Stimulated activated CD8-positive, alpha-beta memory T cell treated with anti-CD3 and anti-CD28 coated beads, Interleukin-2, amount 100 ng/mL, for 48 hours (primary cell): ENCODE measurements around the gene MELTF.

Experiments used
- DNase-seq, 2 donors: peaks; one replicate each; pipeline ENCODE4 v3.0.0-alpha.2; 2020; ENCODE audit warnings: low read depth in 2 of 2

The MELTF gene

GRCh38 chr3:197027151-197027895, 2.3 kb downstream of the MELTF start:
- no peak for DNase-seq

DNA sequence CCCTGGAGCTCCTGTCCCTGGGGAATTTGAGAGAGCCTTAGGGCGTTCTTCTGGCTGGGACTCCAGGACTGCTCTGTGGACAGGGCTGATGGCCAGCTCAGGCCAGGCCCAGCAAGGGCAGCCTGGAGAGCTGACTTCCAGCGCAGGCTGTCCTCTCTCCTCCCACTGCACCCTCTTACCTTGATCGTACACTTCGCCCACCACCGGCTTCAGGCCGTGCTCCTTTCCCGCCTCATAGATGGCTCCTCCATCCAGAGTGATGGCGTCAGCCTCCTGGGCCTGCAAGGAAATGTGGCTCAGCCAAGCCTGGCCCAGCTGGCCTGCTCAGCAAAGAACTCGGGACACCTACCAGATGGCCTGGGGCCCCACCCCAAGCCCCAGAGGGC, 3.1 kb downstream of the MELTF start:
- DNase-seq = no peak

- DNase-seq = no peak
These were observed 3.7 kb downstream of the MELTF start for GRCh38 chr3:197025736-197026480.

DNA sequence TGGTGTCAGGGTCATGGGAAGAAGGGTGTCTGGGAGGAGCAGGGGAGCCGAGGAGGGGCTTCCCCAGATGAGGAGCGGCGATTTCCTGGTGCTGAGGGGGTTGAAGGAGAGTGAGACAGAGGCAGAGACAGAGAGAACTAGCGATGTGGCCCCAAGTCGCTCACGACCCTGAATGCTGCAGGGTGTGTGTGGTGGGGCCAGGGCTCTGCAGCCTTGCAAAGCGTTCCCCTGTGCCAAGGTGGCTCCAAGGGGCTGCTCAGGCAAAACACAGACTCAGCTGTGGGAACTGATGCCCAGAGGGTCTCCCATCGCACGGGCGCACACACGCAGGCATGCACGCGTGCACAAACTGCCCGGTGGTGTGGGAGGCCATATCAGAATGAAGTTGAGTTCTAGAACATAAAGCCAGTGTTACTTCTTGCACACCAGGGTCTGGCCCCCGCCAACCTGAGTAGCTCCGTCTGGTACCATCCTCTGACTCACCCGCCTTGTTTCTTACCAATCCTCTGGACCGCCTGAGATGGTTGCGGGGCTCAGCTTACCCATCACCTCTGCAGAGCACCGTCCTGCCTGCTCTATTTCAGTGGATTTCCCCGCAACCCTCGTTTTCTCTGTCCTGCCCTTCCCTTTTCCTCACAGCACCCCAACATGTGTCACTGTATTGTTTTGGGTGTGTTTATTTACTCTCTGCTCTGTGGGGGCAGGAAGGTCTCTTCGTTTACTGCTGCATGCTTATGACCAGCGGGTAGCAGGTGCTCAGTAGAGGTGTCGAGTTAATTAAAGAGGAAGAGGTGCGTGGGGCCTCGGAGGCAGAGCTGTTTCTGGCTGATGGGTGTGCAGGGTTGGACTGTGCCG, 4.5 kb downstream of the MELTF start:
- no peak for DNase-seq

DNA sequence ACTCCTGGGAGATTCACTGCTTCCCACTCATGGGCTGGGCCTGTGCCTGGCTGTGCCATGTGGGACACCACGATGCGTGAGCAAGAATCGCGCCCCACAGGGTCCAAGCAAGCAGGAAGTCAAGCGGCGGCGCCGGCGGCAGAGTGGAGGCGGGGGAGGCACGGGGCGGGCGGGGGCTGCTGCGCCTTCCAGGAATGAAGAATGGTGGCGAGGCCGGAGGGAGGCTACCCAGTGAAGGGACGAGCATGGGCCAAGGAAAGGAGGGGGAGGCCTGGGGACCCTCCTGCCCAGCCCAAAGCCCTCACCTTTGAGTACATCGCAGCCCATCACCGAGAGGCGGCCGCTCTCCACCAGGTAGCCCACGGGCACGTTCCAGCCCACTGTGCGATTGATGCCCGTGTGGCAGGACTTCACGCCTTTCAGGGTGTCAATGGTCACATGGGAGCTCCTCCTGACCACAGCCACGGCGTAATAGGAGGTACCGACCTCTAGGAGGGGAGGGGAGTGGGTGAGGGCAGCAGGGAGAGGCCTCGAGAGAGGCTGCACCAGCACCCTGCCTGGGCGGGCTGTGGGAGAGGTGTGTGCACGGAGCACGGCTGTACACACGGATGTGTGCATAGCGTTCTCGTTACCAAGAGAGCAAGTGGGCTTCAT, 5.5 kb downstream of the MELTF start:
- DNase-seq = no peak

GRCh38 chr3:197023241-197023997, 6.2 kb downstream of the MELTF start:
- DNase-seq = no peak

DNA sequence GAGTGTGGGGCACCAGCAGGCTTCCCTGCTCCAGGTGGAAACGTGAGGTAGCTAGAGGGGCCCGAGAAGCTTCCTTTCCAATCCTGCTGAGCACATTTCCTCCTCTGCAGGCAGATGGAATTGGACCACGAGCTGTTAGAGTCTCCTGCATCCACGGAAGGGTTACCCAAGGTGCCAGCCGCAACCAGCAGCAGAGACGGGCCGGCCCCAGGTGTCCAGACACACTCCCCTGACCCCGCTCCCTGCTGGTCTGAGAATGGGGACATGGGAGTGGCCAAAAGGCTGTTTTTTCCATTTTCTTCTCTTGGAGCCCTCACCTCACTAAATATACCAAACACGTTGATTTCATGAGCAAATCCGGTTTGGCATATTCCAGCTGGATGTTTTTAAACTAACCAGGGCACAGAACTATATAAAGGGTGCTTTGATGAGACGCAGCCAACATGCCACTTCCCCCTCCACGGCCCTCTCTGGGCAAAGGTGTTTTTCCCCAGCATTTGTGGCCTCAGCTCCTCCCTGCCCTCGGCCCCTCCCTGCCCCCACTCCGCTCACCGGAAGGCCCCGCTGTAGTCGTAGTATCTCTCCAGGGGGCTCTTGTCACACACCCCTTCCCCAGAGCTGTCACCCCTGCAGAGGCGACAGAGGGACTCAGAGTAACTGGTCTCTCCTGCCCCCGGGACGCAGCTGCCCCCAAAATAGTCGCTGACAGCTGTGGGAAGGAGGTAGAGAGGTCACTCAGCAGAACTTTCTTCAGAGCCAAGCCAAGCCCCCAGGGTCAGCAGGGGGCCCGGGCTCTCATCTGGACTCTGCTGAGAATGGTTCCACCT, 7.0 kb downstream of the MELTF start:
- DNase-seq = no peak

DNA sequence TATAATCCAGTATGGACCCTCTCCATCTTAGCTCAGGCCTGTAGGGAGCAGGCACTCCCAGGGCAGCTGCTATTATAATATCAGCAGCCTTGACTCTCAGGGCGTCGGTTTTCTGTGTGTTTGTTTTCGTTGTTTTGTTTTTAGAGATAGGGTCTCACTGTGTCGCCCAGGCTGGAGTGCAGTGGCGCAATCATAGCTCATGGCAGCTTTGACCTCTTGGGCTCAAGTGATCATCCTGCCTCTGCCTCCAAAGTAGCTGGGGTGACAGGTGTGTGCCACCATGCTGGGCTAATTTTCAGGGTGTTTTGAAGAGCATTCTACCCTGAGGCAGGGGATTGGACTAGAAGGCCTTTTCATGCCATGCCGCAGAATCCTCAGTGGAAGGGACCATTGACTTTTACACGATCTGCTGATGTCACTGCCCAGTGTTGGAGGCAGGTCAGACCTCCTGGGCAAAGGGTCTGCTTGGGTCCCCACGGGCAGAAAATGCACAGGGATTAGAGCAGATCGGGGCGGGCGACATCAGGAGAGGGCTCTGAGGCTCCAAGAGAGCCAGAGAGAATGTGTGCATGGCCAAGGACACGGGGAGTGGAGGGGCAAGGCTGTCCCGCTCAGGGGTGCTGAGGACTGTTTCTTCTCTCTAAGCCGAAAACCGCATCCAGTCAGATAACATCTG, 7.8 kb downstream of the MELTF start:
- no peak for DNase-seq

DNA sequence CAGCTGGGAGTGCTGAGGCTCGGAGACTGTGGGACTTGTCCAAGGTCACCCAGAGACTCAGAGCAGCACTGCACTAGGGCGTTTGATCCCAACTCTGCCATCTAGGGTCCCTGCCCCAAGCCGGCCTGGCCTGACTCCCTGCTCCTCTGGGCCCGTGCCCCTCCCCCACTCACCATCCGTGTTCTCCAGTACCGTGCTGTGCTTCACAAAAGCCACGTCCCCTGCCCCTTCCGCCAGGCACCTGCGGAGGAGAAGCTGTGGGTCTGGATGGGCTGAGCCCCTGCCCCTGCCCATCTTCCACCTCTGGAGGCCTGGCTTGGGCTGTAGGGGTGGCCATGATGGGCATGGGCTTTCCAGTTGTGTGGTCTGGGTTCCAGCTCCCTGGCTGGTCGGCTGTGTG, 8.4 kb downstream of the MELTF start:
- no peak for DNase-seq

DNA sequence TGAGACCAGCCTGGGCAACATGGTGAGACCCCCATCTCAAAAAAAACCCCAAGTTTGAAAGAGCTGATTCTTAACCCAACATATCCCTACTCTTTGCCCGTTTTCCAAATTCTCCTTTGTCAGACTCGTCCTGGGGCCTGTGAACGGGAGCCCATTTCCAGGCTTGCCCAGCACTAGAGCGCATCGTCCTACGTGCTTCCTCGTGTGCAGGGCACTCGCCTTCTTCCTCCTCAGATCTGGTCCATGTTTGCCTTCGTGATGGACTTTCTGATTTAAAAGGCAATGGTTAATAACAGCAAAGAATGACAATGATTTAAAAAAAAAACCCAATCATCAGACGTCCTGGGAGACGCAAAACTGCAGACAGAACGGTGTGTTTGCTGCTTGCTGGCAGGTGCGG, 10.1 kb downstream of the MELTF start:
- no peak for DNase-seq

DNA sequence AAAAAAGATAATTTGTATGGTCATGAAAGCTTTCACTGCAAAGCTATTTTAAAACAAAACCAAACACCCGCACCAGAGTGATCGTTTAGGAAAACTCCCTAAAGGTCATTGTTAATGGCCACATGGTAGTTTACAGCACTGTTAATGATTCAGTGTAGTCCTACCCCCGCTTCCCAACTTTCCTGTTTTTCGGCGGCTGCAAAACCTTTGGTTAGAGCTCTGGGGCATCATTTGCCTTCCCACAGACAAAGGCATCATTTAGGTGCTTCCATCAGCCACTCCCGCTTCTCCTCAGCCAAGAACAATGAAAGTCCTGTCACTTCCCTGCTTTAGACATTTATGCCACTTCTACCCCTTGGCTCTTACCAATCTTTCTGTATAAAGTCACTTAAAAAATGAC, 10.6 kb downstream of the MELTF start:
- DNase-seq = no peak

GRCh38 chr3:197017003-197017402, 12.6 kb downstream of the MELTF start:
- DNase-seq = no peak

DNA sequence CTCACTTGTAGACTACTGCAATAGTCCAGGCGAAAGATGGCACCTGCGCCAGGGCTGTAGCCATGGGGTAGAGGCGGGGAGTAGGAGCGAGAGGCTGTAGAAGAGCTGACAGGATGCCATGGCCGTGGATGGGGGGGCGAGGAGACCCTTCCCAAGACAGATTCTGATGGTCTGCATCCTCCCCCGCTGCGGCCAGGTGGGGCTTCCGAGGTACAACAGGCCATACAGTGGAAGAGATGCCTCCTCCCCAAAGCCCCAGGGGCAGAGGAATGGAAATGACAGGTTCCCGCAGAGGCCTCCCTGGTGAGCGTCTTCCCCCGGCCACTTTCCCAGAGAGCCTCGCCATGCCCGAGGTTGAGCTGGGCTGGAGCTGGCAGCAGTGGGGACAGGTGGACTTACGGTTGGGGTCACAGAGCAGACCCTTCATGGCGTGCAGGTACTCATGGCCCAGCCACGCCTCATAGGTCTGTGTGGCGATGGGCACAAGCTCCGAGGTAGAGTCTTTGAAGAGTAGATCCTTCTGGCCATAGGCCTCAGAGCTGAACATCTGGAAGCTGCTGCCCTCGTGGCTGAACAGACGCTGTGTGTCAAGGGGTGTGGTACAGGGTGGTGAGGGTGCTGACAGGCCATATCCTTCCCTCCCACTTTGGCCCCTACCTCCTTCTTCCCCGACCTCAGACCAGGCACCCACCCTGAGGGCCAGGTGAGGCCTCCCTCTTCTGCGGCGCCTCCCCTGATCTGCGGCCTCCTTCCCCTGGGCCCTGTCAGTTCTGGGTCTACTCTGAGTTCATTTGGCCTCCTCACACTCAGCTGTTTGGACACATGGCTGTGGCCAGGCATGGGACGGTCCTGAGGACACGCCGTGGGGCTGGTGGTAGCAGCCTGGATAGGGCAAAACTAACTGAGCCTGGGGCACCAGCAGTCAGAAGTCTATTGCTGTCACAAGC, 13.6 kb downstream of the MELTF start:
- no peak for DNase-seq

DNA sequence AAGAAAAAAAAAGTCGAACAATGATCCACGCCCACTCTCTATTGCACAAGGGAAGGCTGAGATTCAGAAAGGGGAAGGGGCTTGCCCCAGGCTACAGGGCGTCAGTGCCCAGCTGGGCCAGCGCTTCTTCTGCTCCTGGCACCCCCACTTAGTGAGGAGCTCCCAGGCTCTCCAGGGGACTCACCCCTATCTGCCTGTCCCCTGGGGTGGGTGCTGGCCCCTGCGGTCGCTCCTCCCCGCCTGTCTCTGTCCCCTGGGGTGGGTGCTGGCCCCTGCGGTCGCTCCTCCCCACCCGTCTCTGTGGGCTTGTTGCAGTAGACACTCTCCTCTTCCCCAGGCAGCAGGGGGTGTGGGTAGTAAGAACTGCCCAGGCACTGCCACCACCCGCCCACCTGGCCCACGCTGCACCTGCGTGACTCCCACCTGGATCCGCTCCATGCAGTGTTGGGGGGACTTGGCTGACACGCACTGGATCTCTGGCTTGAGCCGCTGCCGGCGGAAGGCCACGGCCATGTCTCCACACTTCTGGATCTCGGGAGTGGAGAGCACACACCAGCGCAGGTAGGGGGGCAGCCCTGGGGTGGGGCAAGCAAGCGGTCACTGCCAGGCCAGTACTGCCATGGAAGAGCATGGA, 14.6 kb downstream of the MELTF start:
- DNase-seq = no peak

GRCh38 chr3:197014024-197014423, 15.6 kb downstream of the MELTF start:
- no peak for DNase-seq

DNA sequence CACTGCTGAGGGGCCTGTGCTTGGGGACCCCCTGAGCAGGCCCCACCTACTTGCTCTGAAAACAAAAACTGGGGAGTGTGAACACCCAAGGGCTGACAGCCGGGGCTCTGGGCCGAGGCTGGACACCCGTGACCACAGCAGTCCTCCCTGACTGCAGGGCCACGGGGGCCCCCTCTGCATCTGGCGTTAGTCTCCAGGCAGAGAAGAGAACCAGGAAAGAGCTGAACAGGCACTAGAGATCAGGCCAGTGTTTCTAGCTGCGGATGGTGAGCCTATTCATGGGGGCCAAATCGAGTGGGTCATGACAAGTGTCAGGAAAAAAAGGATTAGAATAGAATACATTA, 17.1 kb downstream of the MELTF start:
- no peak for DNase-seq

GRCh38 chr3:197011780-197012539, 17.7 kb downstream of the MELTF start:
- DNase-seq = no peak
